HG02938 (cell line): ENCODE measurements around the gene FBXL13.
"Not testable (repeated sequence)": the region's sequence is repeated elsewhere in the genome, so short reads cannot be mapped to it uniquely, and the experiment has no call there.

Experiments
- ATAC-seq: cut with Tn5 transposase; IDR thresholded peaks from one replicate; pipeline ENCODE4 v1.9.1; 2021; ENCODE audit warnings: mild to moderate bottlenecking, moderate library complexity; ENCODE audit not compliant: unreplicated experiment

FBXL13 gene

GRCh38 chr7:103074519-103075336 is at the start of gene FBXL13, which contains the start of gene ARMC10:
TSS of gene FBXL13 (minus strand) at chr7:103074796.
TSS of gene ARMC10 (plus strand) at chr7:103075140. CDS start at chr7:103075273, 133 bp downstream.
- ATAC-seq, result peak; percentile 87

GRCh38 chr7:103123529-103123928 is 48.9 kb upstream of the FBXL13 start:
- no peak for ATAC-seq

- ATAC-seq, result no peak
Observed at GRCh38 chr7:103121641-103122040, 47.0 kb upstream of the FBXL13 start.

GRCh38 chr7:103120362-103120761 is 45.8 kb upstream of the FBXL13 start:
- no peak for ATAC-seq

- no peak for ATAC-seq
Observed at GRCh38 chr7:103119791-103120291, 45.2 kb upstream of the FBXL13 start.

GRCh38 chr7:103117465-103117864 is 42.9 kb upstream of the FBXL13 start:
- ATAC-seq, result no peak

- ATAC-seq, result no peak
Observed at GRCh38 chr7:103116991-103117390, 42.4 kb upstream of the FBXL13 start.

GRCh38 chr7:103116511-103116910 is 41.9 kb upstream of the FBXL13 start:
- no peak for ATAC-seq

- no peak for ATAC-seq
Observed at GRCh38 chr7:103115771-103116170, 41.2 kb upstream of the FBXL13 start.

- ATAC-seq, result no peak
Observed at GRCh38 chr7:103114576-103115008, 40.0 kb upstream of the FBXL13 start.

- ATAC-seq, result no peak
Observed at GRCh38 chr7:103113164-103113563, 38.6 kb upstream of the FBXL13 start.

- not testable (repeated sequence) for ATAC-seq
Observed at GRCh38 chr7:103106703-103107070, 32.1 kb upstream of the FBXL13 start.

GRCh38 chr7:103106005-103106702 is 31.6 kb upstream of the FBXL13 start:
- no peak for ATAC-seq

GRCh38 chr7:103101543-103101942 is 26.9 kb upstream of the FBXL13 start:
- no peak for ATAC-seq

- no peak for ATAC-seq
Observed at GRCh38 chr7:103100348-103100747, 25.8 kb upstream of the FBXL13 start.

- no peak for ATAC-seq
Observed at GRCh38 chr7:103097041-103097440, 22.4 kb upstream of the FBXL13 start.

GRCh38 chr7:103095558-103095957 is 21.0 kb upstream of the FBXL13 start:
- not testable (repeated sequence) for ATAC-seq

- ATAC-seq, result no peak
Observed at GRCh38 chr7:103094102-103094501, 19.5 kb upstream of the FBXL13 start.

GRCh38 chr7:103093429-103093828 is 18.8 kb upstream of the FBXL13 start:
- ATAC-seq, result no peak

- not testable (repeated sequence) for ATAC-seq
Observed at GRCh38 chr7:103092321-103092720, 17.7 kb upstream of the FBXL13 start.

GRCh38 chr7:103083210-103083609 is 8.6 kb upstream of the FBXL13 start:
- ATAC-seq, result no peak

- ATAC-seq, result no peak
Observed at GRCh38 chr7:103082497-103082896, 7.9 kb upstream of the FBXL13 start.
